ENCODE results near the gene NKAIN2. TPM values are rescaled to one million over a fixed set of nuclear protein-coding genes. Genes with fewer than 3 reads are reported as not detected.

Gene NKAIN2
- total RNA-seq, 4 donors from 2014 or later: 0.11 to 1.0 (median 0.94) TPM; not detected in 1

GRCh38 chr6:124026694-124027093 lies 223.0 kb downstream of the NKAIN2 start:
- H3K9me3 ChIP-seq: no peaks in the 10 kb centered on the region
- intact Hi-C loops (cut with DNase I): no loop called here
- no peak overlapping the region for H3K27ac ChIP-seq
- no peaks in the 10 kb centered on the region for H3K27me3 ChIP-seq
- TF ChIP-seq CTCF (IDR thresholded peaks at IDR 0.05): no peak
- no peak for TF ChIP-seq POLR2A (IDR thresholded peaks at IDR 0.05)
- DNase-seq: no peak
- H3K4me1 ChIP-seq: no peaks in the 10 kb centered on the region
- no peak overlapping the region for H3K4me3 ChIP-seq (replicated peaks in 1 of 3)
- 78 to 84% methylated on average over 2 of the region's 2 CpGs for WGBS, 2 donors
- H3K36me3 ChIP-seq: no peaks in the 10 kb centered on the region

GRCh38 chr6:124027392-124027791 lies 223.7 kb downstream of the NKAIN2 start:
- no peaks in the 10 kb centered on the region for H3K27me3 ChIP-seq
- DNase-seq: no peak
- H3K4me3 ChIP-seq (replicated peaks in 1 of 3): no peak overlapping the region
- H3K27ac ChIP-seq: no peak overlapping the region
- no peaks in the 10 kb centered on the region for H3K9me3 ChIP-seq
- no peaks in the 10 kb centered on the region for H3K4me1 ChIP-seq
- intact Hi-C loops (cut with DNase I): no loop called here
- 91 to 96% methylated on average over 7 of the region's 7 CpGs for WGBS, 2 donors
- TF ChIP-seq POLR2A (IDR thresholded peaks at IDR 0.05) (no peak), CTCF (IDR thresholded peaks at IDR 0.05) (no peak)
- H3K36me3 ChIP-seq: no peaks in the 10 kb centered on the region

DNA sequence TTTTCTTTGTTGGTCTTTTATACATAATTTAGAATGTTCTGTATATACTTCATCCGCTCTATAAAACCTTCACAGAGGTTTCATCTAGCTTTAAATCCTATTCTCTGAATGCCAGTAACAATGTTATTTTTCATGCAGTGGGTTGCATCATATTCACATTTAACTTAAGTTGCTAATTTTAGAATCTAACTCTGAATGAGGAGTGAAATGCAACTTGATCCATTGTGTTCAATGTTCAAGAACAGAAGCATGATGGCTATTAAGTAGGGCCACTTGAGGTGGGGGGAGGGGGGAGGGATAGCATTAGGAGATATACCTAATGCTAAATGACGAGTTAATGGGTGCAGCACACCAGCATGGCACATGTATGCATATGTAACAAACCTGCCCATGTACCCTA lies 224.5 kb downstream of the NKAIN2 start:
- no peaks in the 10 kb centered on the region for H3K9me3 ChIP-seq
- no peaks in the 10 kb centered on the region for H3K27me3 ChIP-seq
- WGBS, 2 donors: 80 to 89% methylated on average over 2 of the region's 2 CpGs
- no peak for TF ChIP-seq CTCF (IDR thresholded peaks at IDR 0.05)
- no peak for TF ChIP-seq POLR2A (IDR thresholded peaks at IDR 0.05)
- no peaks in the 10 kb centered on the region for H3K4me1 ChIP-seq
- intact Hi-C loops (cut with DNase I): no loop called here
- DNase-seq: no peak
- H3K27ac ChIP-seq: no peak overlapping the region
- no peak overlapping the region for H3K4me3 ChIP-seq (replicated peaks in 1 of 3)
- H3K36me3 ChIP-seq: no peaks in the 10 kb centered on the region

- no peak for TF ChIP-seq POLR2A (IDR thresholded peaks at IDR 0.05)
- no peak for TF ChIP-seq CTCF (IDR thresholded peaks at IDR 0.05)
- no peak for DNase-seq
- Histone ChIP-seq H3K9me3 (no peaks in the 10 kb centered on the region), H3K36me3 (no peaks in the 10 kb centered on the region), H3K4me3 (replicated peaks in 1 of 3) (no peak overlapping the region), H3K27me3 (no peaks in the 10 kb centered on the region), H3K27ac (no peak overlapping the region), H3K4me1 (no peaks in the 10 kb centered on the region)
- intact Hi-C loops (cut with DNase I): no loop called here
- WGBS, 2 donors: 93 to 94% methylated on average over 5 of the region's 5 CpGs
These were observed 225.9 kb downstream of the NKAIN2 start for GRCh38 chr6:124029567-124029966.

- no peaks in the 10 kb centered on the region for H3K27me3 ChIP-seq
- no peak for DNase-seq
- no peak for TF ChIP-seq POLR2A (IDR thresholded peaks at IDR 0.05)
- TF ChIP-seq CTCF (IDR thresholded peaks at IDR 0.05): no peak
- H3K27ac ChIP-seq: no peak overlapping the region
- H3K36me3 ChIP-seq: no peaks in the 10 kb centered on the region
- no peaks in the 10 kb centered on the region for H3K9me3 ChIP-seq
- intact Hi-C loops (cut with DNase I): no loop called here
- WGBS, 2 donors: 82 to 87% methylated on average over 3 of the region's 3 CpGs
- no peaks in the 10 kb centered on the region for H3K4me1 ChIP-seq
- H3K4me3 ChIP-seq (replicated peaks in 1 of 3): no peak overlapping the region
These were observed 229.8 kb downstream of the NKAIN2 start for GRCh38 chr6:124033501-124033900.

Measured in thyroid gland (tissue), 4 donors.